PC-9 (cell line): ENCODE data around the gene TGM2. TPM values are rescaled to one million over a fixed set of nuclear protein-coding genes. Genes with fewer than 3 reads are reported as not detected.

Source experiments
- BruUV-seq: library from RNA; stranded (reverse); fragments of 400-500 nt; replicated peaks from 2 replicates; lab custom pipeline; 2021; lab: Mats Ljungman, UMichigan
- CTCF ChIA-PET: fragments of 300-600 bp; sonication (Branson Sonifier 250); formaldehyde crosslinking; loops from one replicate; lab custom pipeline; 2022; ENCODE audit warnings: antibody characterized with exemption; lab: Charles Lee
- POLR2A ChIA-PET: fragments of 300-600 bp; sonication (Branson Sonifier 250); formaldehyde crosslinking; loops from one replicate; lab custom pipeline; 2022; ENCODE audit warnings: antibody characterized with exemption; ENCODE audit not compliant: unreplicated experiment; lab: Charles Lee
- DNase-seq, 2 experiments: peaks; one replicate each; pipeline versions ENCODE4 v3.0.0 to v3.0.0-alpha.2; 2015 to 2022; ENCODE audit warnings: mixed read lengths in 1 of 2
- H2AFZ ChIP-seq: fragments of 200-600 bp; sonication (generic); 2 replicates; pipeline ENCODE4 v1.8.1; 2017; ENCODE audit warnings: antibody characterized with exemption
- H3F3A ChIP-seq: fragments of 200-600 bp; sonication (generic); 2 replicates; pipeline ENCODE4 v1.8.1; 2017; ENCODE audit warnings: antibody characterized with exemption, mild to moderate bottlenecking, low read depth; ENCODE audit not compliant: insufficient read depth
- H3K27ac ChIP-seq: fragments of 200-600 bp; sonication (generic); 2 replicates; pipeline ENCODE4 v1.6.1; 2016; ENCODE audit warnings: mixed run types
- H3K27me3 ChIP-seq: fragments of 200-600 bp; sonication (generic); 2 replicates; pipeline ENCODE4 v1.6.1; 2016; ENCODE audit warnings: low read depth, mixed run types; ENCODE audit not compliant: insufficient read depth
- H3K36me3 ChIP-seq: fragments of 200-600 bp; sonication (generic); 2 replicates; pipeline ENCODE4 v1.6.1; 2016; ENCODE audit warnings: low read depth, mixed run types
- H3K4me1 ChIP-seq: fragments of 200-600 bp; sonication (generic); replicated peaks from 2 replicates; pipeline ENCODE4 v1.6.1; 2016; ENCODE audit warnings: mixed run types; ENCODE audit not compliant: insufficient read depth
- H3K4me2 ChIP-seq: fragments of 200-600 bp; sonication (generic); 2 replicates; pipeline ENCODE4 v1.6.1; 2017; ENCODE audit warnings: mixed run types
- H3K4me3 ChIP-seq: fragments of 200-600 bp; sonication (generic); 2 replicates; pipeline ENCODE4 v1.6.1; 2016; ENCODE audit warnings: mixed run types
- H3K79me2 ChIP-seq: fragments of 200-600 bp; sonication (generic); 2 replicates; pipeline ENCODE4 v1.6.1; 2017; ENCODE audit warnings: low read depth, mixed run types
- H3K9me2 ChIP-seq: fragments of 200-600 bp; sonication (generic); 2 replicates; pipeline ENCODE4 v1.8.1; 2017; ENCODE audit warnings: mild to moderate bottlenecking; ENCODE audit not compliant: insufficient read depth
- H3K9me3 ChIP-seq: fragments of 200-600 bp; sonication (generic); 2 replicates; pipeline ENCODE4 v1.8.1; 2016; ENCODE audit warnings: low read depth; ENCODE audit not compliant: insufficient read depth
- H4K20me1 ChIP-seq: fragments of 200-600 bp; sonication (generic); 2 replicates; pipeline ENCODE4 v1.8.1; 2017; ENCODE audit not compliant: insufficient read depth
- CTCF ChIP-seq: fragments of 200-600 bp; sonication (generic); conservative IDR thresholded peaks from 2 replicates; pipeline ENCODE4 v1.6.1; 2017; ENCODE audit warnings: mixed run types, antibody characterized with exemption, mild to moderate bottlenecking, moderate library complexity
- EZH2 ChIP-seq: fragments of 200-600 bp; sonication (generic); IDR thresholded peaks from 2 replicates; pipeline ENCODE4 v1.8.0; 2017; ENCODE audit warnings: antibody characterized with exemption, low read depth
- intact Hi-C: fragments of 100-400 bp; cut with micrococcal nuclease; formaldehyde crosslinking; loops from one replicate; pipeline ENCODE4 v1.10.0; 2022; ENCODE audit not compliant: unreplicated experiment
- total RNA-seq: library from RNA; stranded (reverse); gene quantifications from 2 replicates; pipeline ENCODE4 v1.2.3, GENCODE V29; 2021

TGM2 gene
- total RNA-seq, 1 experiment from 2014 or later = 333 TPM

DNA sequence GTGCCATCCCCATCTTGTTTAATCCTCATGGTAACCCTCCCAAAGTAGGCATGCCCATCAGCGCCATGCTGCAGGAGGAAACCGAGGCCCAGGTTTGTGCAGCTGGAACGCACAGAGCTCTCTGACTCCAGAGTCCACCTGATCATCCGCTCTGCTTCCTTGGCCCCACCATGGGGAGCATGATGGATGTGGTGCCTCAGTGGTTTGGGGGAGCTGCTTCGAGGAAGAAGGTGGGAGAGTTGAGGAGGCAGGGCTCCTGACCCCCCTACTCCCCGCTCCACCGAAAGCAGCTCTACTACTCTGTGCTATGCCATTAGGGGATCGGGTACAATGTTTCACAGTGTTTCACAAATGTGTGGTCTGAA is 52.2 kb downstream of the TGM2 start:
- Histone ChIP-seq H3K9me2 (no peaks in the 10 kb centered on the region), H3K4me3 (no peak overlapping the region), H3K4me1 (peaks cover 73% of the 10 kb centered on the region), H2AFZ (no peak overlapping the region), H3K27ac (no peak overlapping the region), H3K27me3 (no peaks in the 10 kb centered on the region), H3K36me3 (no peaks in the 10 kb centered on the region), H3F3A (peaks cover 49% of the 10 kb centered on the region), H3K9me3 (peaks cover 3% of the 10 kb centered on the region; the same call in 1 of the 2 replicates), H3K79me2 (no peaks in the 10 kb centered on the region), H3K4me2 (no peak overlapping the region), H4K20me1 (no peaks in the 10 kb centered on the region)
- ChIA-PET CTCF (no interaction called here), POLR2A (interaction anchor here (0.6 kb wide), 1 partner anchor 39 kb away, joined by 5 read pairs; no protein-coding TSS in a partner anchor)
- DNase-seq = no peak
- no peak for TF ChIP-seq EZH2
- no peak for TF ChIP-seq CTCF
- BruUV-seq = no TSS peak
- intact Hi-C loops = no loop called here

GRCh38 chr20:38112261-38112929 is 52.7 kb downstream of the TGM2 start:
- BruUV-seq = no TSS peak
- peaks cover 71% of the 10 kb centered on the region for H3K4me1 ChIP-seq
- intact Hi-C loops = no loop called here

More at GRCh38 chr20:38112261-38112929, 52.7 kb downstream of the TGM2 start:
- no peaks in the 10 kb centered on the region for H4K20me1 ChIP-seq
- H3K27me3 ChIP-seq = no peaks in the 10 kb centered on the region
- H2AFZ ChIP-seq = no peak overlapping the region
- no peak for TF ChIP-seq EZH2
- TF ChIP-seq CTCF = no peak
- DNase-seq = no peak
- ChIA-PET CTCF (interaction anchor here (0.7 kb wide), 1 partner anchor 54 kb away, joined by 3 read pairs; no protein-coding TSS in a partner anchor), POLR2A (interaction anchor here (0.6 kb wide), 1 partner anchor 39 kb away, joined by 5 read pairs; no protein-coding TSS in a partner anchor)
- no peak overlapping the region for H3K4me2 ChIP-seq
- H3K9me3 ChIP-seq = peaks cover 3% of the 10 kb centered on the region; the same call in 1 of the 2 replicates
- H3F3A ChIP-seq = peaks cover 49% of the 10 kb centered on the region
- H3K36me3 ChIP-seq = no peaks in the 10 kb centered on the region
- no peak overlapping the region for H3K4me3 ChIP-seq
- peak overlapping the region; percentile 92 for H3K27ac ChIP-seq
- H3K79me2 ChIP-seq = no peaks in the 10 kb centered on the region
- H3K9me2 ChIP-seq = no peaks in the 10 kb centered on the region
